Hippocampal formation (tissue), 2 donors: ENCODE results near the gene CD44.

Experiments used
- DNase-seq, 2 donors: peaks; one replicate each; lab custom pipeline; 2025; lab: John Stamatoyannopoulos, UW

CD44 gene

DNA sequence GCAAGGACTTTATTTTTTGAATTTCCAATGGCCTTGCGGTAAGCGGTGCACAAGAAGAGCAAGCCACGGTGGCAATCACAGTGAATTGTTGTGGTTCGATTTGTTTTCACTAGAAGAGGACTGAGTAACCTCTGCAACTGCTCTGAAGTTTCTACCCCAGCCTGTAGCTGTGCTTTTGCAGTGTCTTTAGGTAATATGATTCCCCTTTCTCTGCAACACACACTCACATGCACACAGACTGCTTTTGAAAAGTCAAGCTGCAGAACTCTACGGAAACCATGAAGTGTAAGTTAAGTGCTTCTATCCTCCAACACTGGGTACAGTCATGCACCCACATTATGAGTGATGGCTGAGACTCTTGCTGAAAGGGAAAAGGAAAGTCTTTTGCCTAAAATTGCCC, 38.4 kb downstream of the CD44 start:
- DNase-seq, result no peak

- no peak for DNase-seq
Measured at GRCh38 chr11:35178067-35178805, 39.3 kb downstream of the CD44 start.

GRCh38 chr11:35178873-35179272, 39.9 kb downstream of the CD44 start:
- no peak for DNase-seq

- DNase-seq, result no peak
Measured at GRCh38 chr11:35179466-35180135, 40.6 kb downstream of the CD44 start.

DNA sequence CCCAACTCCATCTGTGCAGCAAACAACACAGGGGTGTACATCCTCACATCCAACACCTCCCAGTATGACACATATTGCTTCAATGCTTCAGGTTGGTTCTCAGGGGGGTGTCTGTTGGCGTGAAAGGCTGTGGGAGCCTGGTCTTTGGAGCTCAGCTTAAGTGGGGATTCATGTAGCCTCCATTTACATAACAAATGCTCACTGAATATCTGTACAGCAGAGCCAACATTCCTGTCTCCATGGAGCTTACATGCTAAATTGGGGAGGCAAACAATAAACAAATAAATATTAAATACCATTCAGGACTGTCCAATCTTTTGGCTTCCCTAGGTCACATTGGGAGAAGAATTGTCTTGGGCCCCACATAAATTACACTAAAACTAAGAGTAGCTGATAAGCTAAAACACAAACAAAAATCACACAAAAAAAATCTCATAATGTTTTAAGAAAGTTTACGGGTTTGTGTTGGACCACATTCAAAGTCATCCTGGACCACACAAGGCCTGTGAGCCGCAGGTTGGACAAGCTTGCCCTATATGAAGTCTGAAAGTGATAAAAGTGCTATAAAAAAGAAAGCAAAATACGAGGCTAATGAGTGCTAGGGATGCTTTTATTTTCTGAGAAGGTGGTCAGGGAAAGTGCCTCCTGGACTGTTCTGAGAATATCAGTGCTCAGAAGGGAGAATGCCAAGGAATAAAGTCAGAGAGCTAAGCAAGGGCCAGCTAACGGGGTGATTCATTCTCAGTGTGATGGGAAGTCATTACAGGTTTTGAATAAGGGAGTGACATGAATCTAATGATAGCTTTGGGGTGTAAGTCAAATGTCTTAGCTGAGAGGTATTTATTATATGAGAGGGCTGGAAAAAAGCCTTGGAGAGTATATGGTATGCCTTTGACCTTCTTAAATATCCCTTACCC, 41.6 kb downstream of the CD44 start:
- no peak for DNase-seq

- no peak for DNase-seq
Measured at GRCh38 chr11:35182317-35182939, 43.5 kb downstream of the CD44 start.

DNA sequence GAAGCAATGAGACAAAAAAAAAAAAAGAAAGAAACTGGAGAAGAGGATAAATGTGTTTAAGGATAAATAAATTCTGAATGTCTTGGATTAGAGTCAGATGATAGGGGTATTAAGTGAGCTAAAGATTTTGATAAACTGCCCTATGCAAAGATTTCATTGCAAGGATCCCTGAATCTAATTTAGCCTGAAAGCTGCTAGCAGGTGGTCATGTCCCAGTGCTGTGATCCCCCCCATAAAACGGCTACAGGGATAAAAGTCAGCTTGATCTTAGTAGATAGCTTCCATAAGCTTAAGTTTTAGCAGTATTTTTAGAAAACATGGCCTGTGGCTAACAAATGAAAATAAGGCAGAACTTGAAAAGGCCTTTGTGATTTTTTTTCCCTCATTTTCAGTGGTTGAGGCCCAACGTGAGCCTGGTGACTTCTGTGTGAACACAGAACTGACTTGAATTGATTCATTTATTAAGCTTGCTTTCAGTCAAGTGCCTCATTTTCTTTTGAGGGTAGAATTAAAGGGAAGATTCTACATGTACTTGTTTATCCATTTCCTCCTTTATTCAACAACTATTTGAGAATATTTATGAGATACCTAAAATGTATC, 44.5 kb downstream of the CD44 start:
- no peak for DNase-seq

DNA sequence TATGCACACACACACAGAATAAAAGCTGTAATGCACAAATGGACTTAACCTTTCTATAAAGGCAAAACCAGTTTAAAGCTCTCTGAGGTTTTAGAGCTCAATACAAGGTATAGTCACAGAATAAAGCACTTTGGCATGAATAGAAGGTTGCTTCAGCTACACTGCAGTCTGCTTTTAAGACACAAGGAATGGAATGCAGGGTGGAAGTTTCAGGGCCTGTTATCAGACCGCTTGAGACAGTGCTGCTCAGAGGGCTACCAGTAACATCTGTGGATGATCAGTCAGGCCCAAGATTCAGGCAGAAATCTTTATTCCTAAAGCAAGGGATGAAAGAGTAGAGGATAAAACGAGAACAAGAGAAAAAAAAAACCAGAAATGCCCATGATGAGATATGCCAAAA, 46.7 kb downstream of the CD44 start:
- DNase-seq, result no peak

GRCh38 chr11:35187996-35188395, 49.0 kb downstream of the CD44 start:
- no peak for DNase-seq

GRCh38 chr11:35190804-35191348, 51.9 kb downstream of the CD44 start:
- DNase-seq, result no peak

GRCh38 chr11:35192347-35192746, 53.4 kb downstream of the CD44 start:
- no peak for DNase-seq

- DNase-seq, result no peak
Measured at GRCh38 chr11:35193767-35194166, 54.8 kb downstream of the CD44 start.

GRCh38 chr11:35197292-35197691, 58.3 kb downstream of the CD44 start:
- DNase-seq, result no peak

- DNase-seq, result no peak
Measured at GRCh38 chr11:35200811-35201341, 61.9 kb downstream of the CD44 start.

- DNase-seq, result no peak
Measured at GRCh38 chr11:35204614-35205013, 65.6 kb downstream of the CD44 start.

- no peak for DNase-seq
Measured at GRCh38 chr11:35206616-35207015, 67.6 kb downstream of the CD44 start.

- no peak for DNase-seq
Measured at GRCh38 chr11:35207471-35208403, 68.8 kb downstream of the CD44 start.

- DNase-seq, result no peak
Measured at GRCh38 chr11:35208795-35209194, 69.8 kb downstream of the CD44 start.

- DNase-seq, result no peak
Measured at GRCh38 chr11:35210876-35211546, 72.0 kb downstream of the CD44 start.
